D721Med (cell line): ENCODE results near the gene TENT4A.

ENCODE experiments used
- DNase-seq: peaks from one replicate; pipeline ENCODE4 v3.0.0; 2011; ENCODE audit warnings: low spot score; ENCODE audit not compliant: insufficient read length
- FAIRE-seq: peaks from 2 replicates; lab custom pipeline; 2011; peaks lifted over from hg19 to GRCh38; lab: Jason Lieb, UNC
- TF ChIP-seq, protein P1 (sequence below): IDR thresholded peaks from 2 replicates; pipeline ENCODE4 v1.5.1; 2012; ENCODE audit warnings: mild to moderate bottlenecking, control low read depth; ENCODE audit not compliant: insufficient read depth; ENCODE audit errors: missing control alignments

TENT4A gene

DNA sequence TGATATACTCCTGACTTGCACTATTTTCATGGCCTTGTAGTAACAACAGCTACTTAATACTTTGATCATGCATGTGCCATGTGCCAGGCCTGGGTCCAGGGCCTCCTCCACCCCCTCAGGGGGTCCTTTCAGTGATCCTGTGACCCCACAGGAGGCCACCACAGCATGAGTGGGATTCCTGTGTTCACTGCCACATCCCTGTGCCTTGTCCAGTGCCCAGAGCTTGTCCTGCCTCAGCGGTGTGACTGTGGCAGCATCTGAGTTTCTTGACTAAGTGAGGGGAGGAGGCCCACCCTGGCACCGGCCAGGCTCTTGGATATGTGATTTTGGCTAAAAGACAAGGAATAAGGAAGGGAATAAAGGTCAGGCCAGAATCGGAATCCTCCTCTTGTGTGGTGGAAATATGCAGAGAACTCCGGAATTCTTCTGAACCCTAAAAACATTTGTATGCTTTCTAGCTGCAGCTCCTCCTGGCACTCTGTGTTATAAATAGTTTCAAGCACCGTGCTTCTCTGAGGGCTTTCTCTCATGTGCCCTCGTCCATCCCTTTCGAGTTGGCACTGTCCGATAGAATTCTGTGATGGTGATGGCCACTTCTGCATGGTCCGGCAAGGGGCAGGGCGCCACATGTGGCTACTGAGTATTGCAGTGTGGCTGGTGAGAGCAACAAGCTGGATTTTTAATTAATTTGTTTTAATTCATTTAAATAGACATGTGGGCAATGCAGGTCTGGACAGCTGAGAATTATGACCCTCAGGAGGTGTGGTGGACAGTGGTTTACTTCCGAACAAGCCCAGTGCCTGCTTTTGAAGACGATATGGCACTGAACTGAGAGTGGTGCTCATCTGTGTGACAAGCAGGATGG is 31.8 kb downstream of the TENT4A start:
- FAIRE-seq: no peak
- DNase-seq: no peak
- TF ChIP-seq, protein P1, sequence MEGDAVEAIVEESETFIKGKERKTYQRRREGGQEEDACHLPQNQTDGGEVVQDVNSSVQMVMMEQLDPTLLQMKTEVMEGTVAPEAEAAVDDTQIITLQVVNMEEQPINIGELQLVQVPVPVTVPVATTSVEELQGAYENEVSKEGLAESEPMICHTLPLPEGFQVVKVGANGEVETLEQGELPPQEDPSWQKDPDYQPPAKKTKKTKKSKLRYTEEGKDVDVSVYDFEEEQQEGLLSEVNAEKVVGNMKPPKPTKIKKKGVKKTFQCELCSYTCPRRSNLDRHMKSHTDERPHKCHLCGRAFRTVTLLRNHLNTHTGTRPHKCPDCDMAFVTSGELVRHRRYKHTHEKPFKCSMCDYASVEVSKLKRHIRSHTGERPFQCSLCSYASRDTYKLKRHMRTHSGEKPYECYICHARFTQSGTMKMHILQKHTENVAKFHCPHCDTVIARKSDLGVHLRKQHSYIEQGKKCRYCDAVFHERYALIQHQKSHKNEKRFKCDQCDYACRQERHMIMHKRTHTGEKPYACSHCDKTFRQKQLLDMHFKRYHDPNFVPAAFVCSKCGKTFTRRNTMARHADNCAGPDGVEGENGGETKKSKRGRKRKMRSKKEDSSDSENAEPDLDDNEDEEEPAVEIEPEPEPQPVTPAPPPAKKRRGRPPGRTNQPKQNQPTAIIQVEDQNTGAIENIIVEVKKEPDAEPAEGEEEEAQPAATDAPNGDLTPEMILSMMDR: no peak

DNA sequence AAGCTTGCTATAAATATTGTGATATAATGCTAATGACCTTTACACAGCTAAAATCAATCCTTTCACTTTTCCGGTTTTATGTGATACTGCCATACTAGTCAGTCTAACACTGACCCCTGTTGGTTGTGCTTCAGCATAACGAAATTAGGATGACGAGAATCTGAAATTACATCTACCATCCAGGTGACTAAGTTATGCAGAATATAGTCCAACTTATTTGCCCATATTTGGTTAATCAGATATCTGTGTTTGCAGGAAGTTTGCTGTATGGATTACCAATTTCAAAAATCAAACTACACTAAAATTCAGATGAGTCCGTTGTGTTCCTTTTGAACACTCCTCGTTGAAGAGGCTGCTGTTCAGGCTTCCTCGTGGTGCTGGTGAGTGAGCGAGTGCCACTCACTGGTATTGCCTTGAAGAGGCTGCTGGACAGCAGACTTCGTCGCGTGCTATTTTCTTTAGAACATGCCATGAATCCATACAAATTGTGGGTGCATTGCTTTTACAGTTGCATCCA is 32.5 kb downstream of the TENT4A start:
- FAIRE-seq (no peak), DNase-seq (no peak)
- TF ChIP-seq, protein P1: peak; percentile 79

DNA sequence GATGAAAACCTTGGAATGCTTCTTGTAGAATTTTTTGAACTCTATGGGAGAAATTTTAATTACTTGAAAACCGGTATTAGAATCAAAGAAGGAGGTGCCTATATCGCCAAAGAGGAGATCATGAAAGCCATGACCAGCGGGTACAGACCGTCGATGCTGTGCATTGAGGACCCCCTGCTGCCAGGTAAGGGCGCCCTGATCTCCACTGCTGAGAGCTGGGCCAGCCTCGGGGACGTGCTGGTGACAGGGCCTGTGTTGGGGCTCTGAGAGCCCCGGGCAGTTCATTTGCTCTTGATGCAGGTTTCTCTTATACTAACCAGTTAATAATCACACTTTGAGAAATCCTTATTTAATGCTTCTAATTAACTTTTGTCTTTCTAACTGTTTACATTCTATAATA is 33.0 kb downstream of the TENT4A start:
- FAIRE-seq: no peak
- no peak for DNase-seq
- TF ChIP-seq, protein P1: no peak

DNA sequence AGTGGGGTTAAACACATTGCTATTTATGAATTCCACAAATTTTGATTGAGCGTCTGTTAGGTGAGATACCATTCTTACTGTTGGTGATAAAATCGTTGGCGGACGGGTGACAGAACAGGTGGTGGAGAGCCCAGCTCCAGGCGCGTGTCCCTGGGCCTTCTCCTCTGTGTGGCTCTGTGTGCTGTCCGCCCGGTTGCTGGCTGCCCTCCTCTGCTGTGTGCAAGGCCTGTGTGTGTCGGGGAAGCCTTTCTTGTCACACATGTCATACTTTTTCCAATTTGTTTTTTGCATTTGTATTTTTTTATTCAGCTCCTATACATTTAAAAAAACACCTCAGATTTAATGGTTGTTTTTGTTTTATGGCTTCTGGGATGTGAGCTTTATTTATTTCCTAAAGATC is 33.9 kb downstream of the TENT4A start:
- TF ChIP-seq, protein P1: no peak
- DNase-seq: no peak
- no peak for FAIRE-seq

DNA sequence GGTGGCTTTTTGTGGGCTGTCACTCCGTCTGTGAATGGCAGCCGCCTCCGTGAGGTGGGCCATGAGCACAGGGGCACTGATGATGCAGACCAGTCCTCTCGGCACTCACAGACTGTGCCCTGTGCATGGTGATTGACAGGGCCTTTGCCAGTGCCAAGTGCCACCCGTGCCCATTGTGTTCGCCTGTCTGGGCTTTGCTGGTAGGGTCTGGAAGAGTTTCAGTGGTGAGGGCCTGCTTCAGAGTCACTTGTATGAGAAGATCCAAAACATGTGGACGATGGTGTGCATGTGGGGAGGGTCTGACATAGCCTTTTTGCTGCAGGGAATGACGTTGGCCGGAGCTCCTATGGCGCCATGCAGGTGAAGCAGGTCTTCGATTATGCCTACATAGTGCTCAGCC is 34.9 kb downstream of the TENT4A start:
- no peak for FAIRE-seq
- TF ChIP-seq, protein P1: no peak
- DNase-seq: no peak

DNA sequence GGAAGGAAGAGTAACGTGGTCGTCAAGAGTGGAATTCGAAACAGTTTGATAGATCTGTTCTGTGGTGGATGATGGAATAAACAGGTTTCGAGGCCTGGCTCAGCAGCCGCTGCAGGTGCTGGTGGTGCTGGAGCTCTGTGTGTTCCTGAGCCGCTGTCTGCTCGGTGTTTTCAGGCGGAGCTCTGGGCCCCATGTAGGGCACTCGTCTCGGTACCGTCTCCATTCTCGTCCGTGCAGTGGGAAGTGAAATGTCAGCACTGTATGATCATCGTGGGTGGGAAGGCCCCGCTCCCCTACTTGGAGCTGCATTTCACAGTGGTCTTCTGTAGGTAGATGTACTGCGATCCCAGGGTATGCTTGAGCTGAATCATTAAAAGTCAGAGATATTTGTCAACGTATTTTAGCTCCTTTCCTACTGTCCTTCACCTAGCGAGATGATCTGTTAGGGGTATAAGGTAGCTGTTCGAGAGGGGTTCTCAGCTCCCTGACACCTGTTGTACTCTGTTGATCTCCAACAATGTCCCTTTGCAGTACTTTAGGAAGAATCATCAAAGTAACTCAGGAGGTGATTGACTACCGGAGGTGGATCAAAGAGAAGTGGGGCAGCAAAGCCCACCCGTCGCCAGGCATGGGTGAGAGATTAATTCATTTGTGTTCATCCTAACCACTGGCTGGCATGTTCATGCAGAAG is 35.9 kb downstream of the TENT4A start:
- FAIRE-seq (no peak), DNase-seq (no peak)
- TF ChIP-seq, protein P1: no peak
